ENCODE results near the gene PITX2. TPM values are rescaled to one million over a fixed set of nuclear protein-coding genes. Genes with fewer than 3 reads are reported as not detected.

Gene PITX2
- polyA plus RNA-seq, 1 of the 3 experiments (the other 2 are of a cell fraction) = not detected

- no peak overlapping the region for H2AFZ ChIP-seq (ENCODE audit: low read depth)
Measured at GRCh38 chr4:110638089-110638746, 15.3 kb upstream of the PITX2 start.

More at GRCh38 chr4:110638089-110638746, 15.3 kb upstream of the PITX2 start:
- no peaks in the 10 kb centered on the region for H3K9me3 ChIP-seq
- TF ChIP-seq NRF1 (IDR thresholded peaks at IDR 0.05; ENCODE audit: low read depth, low read length) (no peak), YY1 (IDR thresholded peaks at IDR 0.05; ENCODE audit: low read depth) (no peak), SIN3A (IDR thresholded peaks at IDR 0.05; ENCODE audit: borderline replicate concordance, low read depth, low read length) (no peak), JUND (IDR thresholded peaks at IDR 0.05) (no peak), MXI1 (IDR thresholded peaks at IDR 0.05; ENCODE audit: low read depth, low read length) (no peak), CHD2 (IDR thresholded peaks at IDR 0.05; ENCODE audit: low read length, partially characterized antibody) (no peak), RAD21 (IDR thresholded peaks at IDR 0.05; ENCODE audit: low read length) (no peak), MEF2A (IDR thresholded peaks at IDR 0.05; ENCODE audit: borderline replicate concordance, low read depth) (no peak), CTCF (IDR thresholded peaks at IDR 0.05) (no peak), GABPA (IDR thresholded peaks at IDR 0.05; ENCODE audit: low read depth) (no peak), GATA2 (CRISPR knock-in tag; IDR thresholded peaks at IDR 0.05) (no peak), TAF1 (IDR thresholded peaks at IDR 0.05; ENCODE audit: borderline replicate concordance, low read depth, low read length) (no peak), RXRA (IDR thresholded peaks at IDR 0.05; ENCODE audit: borderline replicate concordance, low read depth) (no peak), FOSL2 (IDR thresholded peaks at IDR 0.05; ENCODE audit: borderline replicate concordance, low read depth) (no peak), IRF3 (IDR thresholded peaks at IDR 0.05; ENCODE audit: low read depth, low read length) (no peak), NFIC (IDR thresholded peaks at IDR 0.05; ENCODE audit: borderline replicate concordance) (no peak), FOXM1 (IDR thresholded peaks at IDR 0.05; ENCODE audit: low read depth) (no peak), TCF12 (IDR thresholded peaks at IDR 0.05) (no peak), SMC3 (IDR thresholded peaks at IDR 0.05; ENCODE audit: low read depth, low read length) (no peak)
- no peak for DNase-seq
- H3K4me1 ChIP-seq (ENCODE audit: control insufficient read depth in 1 of 2, insufficient read depth in 2 of 2, low read depth in 1 of 2, low read length in 1 of 2) = peaks cover 0 to 2% of the 10 kb centered on the region in 2 experiments; a peak in 1 of 4 replicates
- H3K79me2 ChIP-seq (ENCODE audit: insufficient read depth) = no peaks in the 10 kb centered on the region
- CTCF ChIA-PET = interaction anchor here (1.0 kb wide), 1 partner anchor 1004 kb away, joined by 3 read pairs; no protein-coding TSS in a partner anchor
- H3K9ac ChIP-seq = no peak overlapping the region
- H3K4me3 ChIP-seq (ENCODE audit: low read depth in 2 of 2, low read length in 1 of 2) = no peak overlapping the region
- H3K36me3 ChIP-seq (replicated peaks in 1 of 2; ENCODE audit: control insufficient read depth in 1 of 2, insufficient read depth in 2 of 2, low read length in 1 of 2) = no peaks in the 10 kb centered on the region
- H3K4me2 ChIP-seq = no peak overlapping the region
- POLR2A ChIA-PET = no interaction called here
- H3F3A ChIP-seq (replicated peaks; ENCODE audit: insufficient read depth) = no peaks in the 10 kb centered on the region
- peaks cover 87% of the 10 kb centered on the region for H3K27me3 ChIP-seq (ENCODE audit: insufficient read depth)
- H3K9me2 ChIP-seq = no peaks in the 10 kb centered on the region
- no peaks in the 10 kb centered on the region for H4K20me1 ChIP-seq (ENCODE audit: insufficient read depth)
- 20% methylated on average over 10 of the region's 10 CpGs for WGBS (ENCODE audit: low lambda C conversion rate)
- no peak overlapping the region for H3K27ac ChIP-seq (ENCODE audit: low read depth in 2 of 2, low read length in 1 of 2)
